Ectodermal cell (in vitro differentiated cells): ENCODE measurements around the gene MEMO1.

ENCODE experiments used
- H3K27ac ChIP-seq: 2 replicates; pipeline ENCODE4 v1.7.0; 2013; ENCODE audit warnings: mild to moderate bottlenecking, low read depth, low read length; ENCODE audit not compliant: insufficient read depth, poor library complexity, severe bottlenecking
- H3K27me3 ChIP-seq: 2 replicates; pipeline ENCODE4 v1.7.0; 2013; ENCODE audit warnings: mild to moderate bottlenecking, low read length; ENCODE audit not compliant: insufficient read depth, control insufficient read depth, poor library complexity, severe bottlenecking
- H3K36me3 ChIP-seq: one replicate; pipeline ENCODE4 v1.7.0; 2013; ENCODE audit warnings: low read length; ENCODE audit not compliant: control insufficient read depth, insufficient read depth
- H3K4me1 ChIP-seq: one replicate; pipeline ENCODE4 v1.7.0; 2013; ENCODE audit warnings: low read length; ENCODE audit not compliant: control insufficient read depth, insufficient read depth
- H3K4me3 ChIP-seq: 2 replicates; pipeline ENCODE4 v1.7.0; 2013; ENCODE audit warnings: low read depth, low read length, control low read depth; ENCODE audit not compliant: insufficient read depth
- H3K9me3 ChIP-seq: 2 replicates; pipeline ENCODE4 v1.7.0; 2013; ENCODE audit warnings: mild to moderate bottlenecking, low read length, moderate library complexity; ENCODE audit not compliant: control insufficient read depth
- whole genome bisulfite sequencing, 2 experiments: methylation state at CpG; one replicate each; pipeline ENCODE4 v1.1.7; 2013; ENCODE audit warnings: missing lambda C conversion rate in 2 of 2; 5-methylcytosine and 5-hydroxymethylcytosine counted together

Gene MEMO1

GRCh38 chr2:31944828-31945571, 65.8 kb downstream of the MEMO1 start:
- H3K9me3 ChIP-seq: no peaks in the 10 kb centered on the region
- no peak overlapping the region for H3K27ac ChIP-seq
- H3K4me3 ChIP-seq: no peak overlapping the region
- H3K27me3 ChIP-seq: no peaks in the 10 kb centered on the region
- WGBS, 2 experiments: 97% methylated on average over 2 of the region's 2 CpGs; no CpG with 5 or more reads in 1 of the 2 experiments
- no peaks in the 10 kb centered on the region for H3K4me1 ChIP-seq
- no peaks in the 10 kb centered on the region for H3K36me3 ChIP-seq

GRCh38 chr2:31943636-31944225, 67.1 kb downstream of the MEMO1 start:
- Histone ChIP-seq H3K4me3 (no peak overlapping the region), H3K27me3 (no peaks in the 10 kb centered on the region), H3K27ac (no peak overlapping the region), H3K9me3 (no peaks in the 10 kb centered on the region), H3K4me1 (no peaks in the 10 kb centered on the region), H3K36me3 (no peaks in the 10 kb centered on the region)
- 91 to 97% methylated on average over 3 of the region's 3 CpGs for WGBS, 2 experiments

- 96 to 97% methylated on average over 1 of the region's 1 CpG for WGBS, 2 experiments
- no peak overlapping the region for H3K27ac ChIP-seq
- H3K4me1 ChIP-seq: no peaks in the 10 kb centered on the region
- no peak overlapping the region for H3K4me3 ChIP-seq
- H3K9me3 ChIP-seq: no peaks in the 10 kb centered on the region
- H3K36me3 ChIP-seq: no peaks in the 10 kb centered on the region
- H3K27me3 ChIP-seq: no peaks in the 10 kb centered on the region
Measured at GRCh38 chr2:31940920-31941319, 69.9 kb downstream of the MEMO1 start.

DNA sequence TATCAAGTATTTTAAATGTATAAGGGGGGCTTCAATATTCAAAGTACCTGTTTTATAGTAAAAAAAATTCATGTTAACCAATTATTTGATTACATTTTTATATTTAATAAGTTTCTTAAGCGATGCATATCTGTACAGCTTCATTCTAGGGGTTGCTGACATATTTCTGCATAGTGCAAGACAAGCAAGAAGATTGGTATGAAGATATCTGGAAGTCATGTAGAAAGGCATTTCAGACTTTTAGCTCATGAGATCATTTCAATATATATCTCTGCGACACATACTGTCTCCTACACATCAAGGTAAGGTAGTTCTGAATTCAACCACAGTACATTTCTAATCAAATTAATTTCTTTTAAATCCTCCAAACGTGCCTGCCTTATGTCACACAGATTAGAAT, 73.1 kb downstream of the MEMO1 start:
- Histone ChIP-seq H3K36me3 (no peaks in the 10 kb centered on the region), H3K4me1 (no peaks in the 10 kb centered on the region), H3K9me3 (no peaks in the 10 kb centered on the region), H3K27ac (no peak overlapping the region), H3K27me3 (no peaks in the 10 kb centered on the region), H3K4me3 (no peak overlapping the region)
- 93 to 95% methylated on average over 3 of the region's 3 CpGs for WGBS, 2 experiments

GRCh38 chr2:31935370-31935769, 75.4 kb downstream of the MEMO1 start:
- no peaks in the 10 kb centered on the region for H3K36me3 ChIP-seq
- no peaks in the 10 kb centered on the region for H3K27me3 ChIP-seq
- H3K4me3 ChIP-seq: no peak overlapping the region
- H3K4me1 ChIP-seq: no peaks in the 10 kb centered on the region
- H3K9me3 ChIP-seq: no peaks in the 10 kb centered on the region
- no peak overlapping the region for H3K27ac ChIP-seq
- 93 to 95% methylated on average over 3 to 4 of the region's 4 CpGs for WGBS, 2 experiments

- WGBS, 2 experiments: 88 to 93% methylated on average over 2 to 3 of the region's 4 CpGs
- Histone ChIP-seq H3K4me1 (no peaks in the 10 kb centered on the region), H3K4me3 (no peak overlapping the region), H3K27me3 (no peaks in the 10 kb centered on the region), H3K36me3 (no peaks in the 10 kb centered on the region), H3K27ac (no peak overlapping the region), H3K9me3 (no peaks in the 10 kb centered on the region)
Measured at GRCh38 chr2:31933066-31933465, 77.7 kb downstream of the MEMO1 start.

DNA sequence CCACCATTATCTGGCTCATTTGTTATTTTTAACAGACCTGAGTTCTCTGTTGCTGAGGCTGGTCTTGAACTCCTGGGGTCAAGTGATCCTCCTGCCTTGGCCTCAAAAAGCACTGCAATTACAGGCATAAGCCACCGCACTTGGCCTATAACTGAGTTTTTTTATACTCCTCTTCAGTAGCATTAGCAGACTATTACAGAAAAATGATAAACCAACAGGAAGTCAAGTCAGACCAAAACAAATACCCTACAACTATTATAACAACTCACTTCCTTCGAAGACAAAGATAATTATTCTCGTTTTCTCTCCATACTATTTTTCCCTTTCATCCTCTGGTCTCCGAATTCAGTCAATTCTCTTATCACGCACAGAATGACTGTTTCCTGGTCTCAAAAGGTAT, 78.2 kb downstream of the MEMO1 start:
- no peak overlapping the region for H3K4me3 ChIP-seq
- no peaks in the 10 kb centered on the region for H3K9me3 ChIP-seq
- no peaks in the 10 kb centered on the region for H3K4me1 ChIP-seq
- no peak overlapping the region for H3K27ac ChIP-seq
- H3K36me3 ChIP-seq: no peaks in the 10 kb centered on the region
- no peaks in the 10 kb centered on the region for H3K27me3 ChIP-seq
- WGBS, 2 experiments: 95 to 99% methylated on average over 3 to 4 of the region's 5 CpGs

GRCh38 chr2:31931916-31932315, 78.9 kb downstream of the MEMO1 start:
- Histone ChIP-seq H3K9me3 (no peaks in the 10 kb centered on the region), H3K27ac (no peak overlapping the region), H3K4me1 (no peaks in the 10 kb centered on the region), H3K27me3 (no peaks in the 10 kb centered on the region), H3K36me3 (no peaks in the 10 kb centered on the region), H3K4me3 (no peak overlapping the region)
- WGBS, 2 experiments: 96% methylated on average over 4 of the region's 4 CpGs

DNA sequence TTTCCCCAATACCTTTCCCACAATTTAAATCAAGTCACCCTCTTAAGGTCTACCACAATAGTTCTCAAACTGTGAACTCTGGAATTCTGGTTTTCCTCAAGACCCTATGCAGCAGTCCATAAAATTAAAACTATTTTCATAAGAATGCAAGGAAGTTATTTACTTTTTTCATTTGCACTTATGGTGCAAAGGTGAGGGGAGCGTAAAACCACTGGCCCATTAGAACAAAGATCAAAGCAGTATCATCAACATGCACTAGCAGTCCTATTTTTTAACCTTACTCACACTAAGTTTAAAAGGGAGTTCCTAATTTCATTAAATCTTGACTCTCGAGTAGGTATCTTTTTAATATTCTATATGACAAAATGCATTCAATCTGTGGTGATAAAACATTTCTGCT, 85.3 kb downstream of the MEMO1 start:
- no peaks in the 10 kb centered on the region for H3K27me3 ChIP-seq
- H3K27ac ChIP-seq: no peak overlapping the region
- H3K9me3 ChIP-seq: no peaks in the 10 kb centered on the region
- no peak overlapping the region for H3K4me3 ChIP-seq
- no peaks in the 10 kb centered on the region for H3K4me1 ChIP-seq
- H3K36me3 ChIP-seq: no peaks in the 10 kb centered on the region
- 89 to 100% methylated on average over 1 to 2 of the region's 2 CpGs for WGBS, 2 experiments

- Histone ChIP-seq H3K36me3 (no peaks in the 10 kb centered on the region), H3K27me3 (no peaks in the 10 kb centered on the region)
Measured at GRCh38 chr2:31923662-31924061, 87.1 kb downstream of the MEMO1 start.

More at GRCh38 chr2:31923662-31924061, 87.1 kb downstream of the MEMO1 start:
- Histone ChIP-seq H3K9me3 (no peaks in the 10 kb centered on the region), H3K4me1 (no peaks in the 10 kb centered on the region), H3K4me3 (no peak overlapping the region), H3K27ac (no peak overlapping the region)
